Measurements from ENCODE around the gene HBZ. TPM values are rescaled to one million over a fixed set of nuclear protein-coding genes. Genes with fewer than 3 reads are reported as not detected.

HBZ gene
- total and polyA plus RNA-seq, 9 of the 15 experiments (the other 6 are each of a cell fraction or from before 2014, with no cell fraction given), result 58.0 to 610 (median 113) TPM

- BruUV-seq (replicated peaks), result no TSS peak
- peaks cover 52% of the 10 kb centered on the region for H3K79me2 ChIP-seq (ENCODE audit: control insufficient read depth, insufficient read depth, low read length)
- H3K4me3 ChIP-seq, result peak overlapping the region; percentile 55
- FAIRE-seq, result peak; percentile 54
- intact Hi-C loops (cut with micrococcal nuclease), result loop anchor here (2.0 kb wide), 1 partner anchor 35 kb away; no protein-coding TSS in a partner anchor
- H3K27ac ChIP-seq (ENCODE audit: extremely low read depth, low read depth, low read length), result peak overlapping the region; percentile 57
- ChIA-PET POLR2A (interaction anchor here (0.6 to 1.8 kb wide), 4 partner anchors 20 to 185 kb away, joined by 3 to 8 read pairs (median 5); no protein-coding TSS in a partner anchor), CTCF (ENCODE audit: low intra/inter-chr PET ratio) (no interaction called here)
- 22% methylated on average over 11 of the region's 11 CpGs for WGBS (ENCODE audit: insufficient coverage, low coverage, missing lambda C conversion rate)
- no peak overlapping the region for H2AFZ ChIP-seq (ENCODE audit: low read depth, low read length)
- H4K20me1 ChIP-seq (replicated peaks; ENCODE audit: control insufficient read depth, insufficient read depth, low read length), result 0 out of 2 replicates have a peak, but pooled peaks cover 3% of the 10 kb centered on the region
- DNase-seq (ENCODE audit: extremely low read depth in 1 of 4, low spot score in 3 of 4), result peak in 2 of 4 experiments; percentile 9 to 63
- peak overlapping the region; percentile 80 for H3K4me2 ChIP-seq (ENCODE audit: insufficient read depth, low read length)
- peaks cover 24% of the 10 kb centered on the region for H3K36me3 ChIP-seq (ENCODE audit: control insufficient read depth, insufficient read depth, low read length)
- peak overlapping the region; percentile 63 to 88 for H3K9ac ChIP-seq (ENCODE audit: insufficient read depth in 1 of 2, low read depth in 2 of 2, low read length in 2 of 2)
- peak; percentile 2; the same call in 1 of the 3 replicates for ATAC-seq
- H3K9me3 ChIP-seq (replicated peaks; ENCODE audit: control insufficient read depth, insufficient read depth, low read depth, low read length), result no peaks in the 10 kb centered on the region
- in situ Hi-C loops (cut with MboI), result no loop called here
- no peaks in the 10 kb centered on the region for H3K27me3 ChIP-seq (ENCODE audit: control insufficient read depth in 2 of 2, insufficient read depth in 2 of 2, low read length in 2 of 2)
- peaks cover 3% of the 10 kb centered on the region for H3K9me1 ChIP-seq (ENCODE audit: control insufficient read depth, insufficient read depth, low read length)
- H3K4me1 ChIP-seq (replicated peaks in 1 of 2; ENCODE audit: control insufficient read depth in 2 of 2, insufficient read depth in 2 of 2, low read length in 2 of 2), result peaks cover 30 to 62% of the 10 kb centered on the region in 2 experiments; a peak in 4 of 5 replicates
- no peak for TF ChIP-seq ZNF3 (CRISPR knock-in tag; IDR thresholded peaks at IDR 0.05)
- TF ChIP-seq HMG20A (CRISPR knock-in tag; conservative IDR thresholded peaks at IDR 0.05), result no peak
- no peak for TF ChIP-seq BCLAF1 (IDR thresholded peaks at IDR 0.05; ENCODE audit: borderline replicate concordance in 1 of 2, control insufficient read depth in 1 of 2, low read depth in 2 of 2, low read length in 1 of 2)
- TF ChIP-seq MEIS2 (IDR thresholded peaks at IDR 0.05; ENCODE audit: partially characterized antibody), result peak; percentile 86
- TF ChIP-seq SIX5 (IDR thresholded peaks at IDR 0.05; ENCODE audit: borderline replicate concordance in 1 of 2, insufficient read depth in 1 of 2, low read depth in 1 of 2, low read length in 2 of 2), result no peak
- TF ChIP-seq CHD1 (IDR thresholded peaks at IDR 0.05; ENCODE audit: low read length), result peak; percentile 82
- TF ChIP-seq SMARCC2 (IDR thresholded peaks at IDR 0.05; ENCODE audit: low read depth), result 0 out of 2 replicates have a peak, but pooled peaks have one; percentile 26
- TF ChIP-seq MYNN (IDR thresholded peaks at IDR 0.05), result no peak; the same call in 1 of the 2 replicates
- no peak for TF ChIP-seq MYNN (CRISPR knock-in tag; IDR thresholded peaks at IDR 0.05)
- peak; percentile 49; the same call in 1 of the 2 replicates for TF ChIP-seq EP300 (IDR thresholded peaks at IDR 0.05; ENCODE audit: low read length)
- no peak for TF ChIP-seq PTBP1 (IDR thresholded peaks at IDR 0.05; ENCODE audit: low read depth, low read length)
- TF ChIP-seq ZBTB8A (IDR thresholded peaks at IDR 0.05; ENCODE audit: partially characterized antibody), result no peak
- peak; percentile 33 for TF ChIP-seq CCNT2 (IDR thresholded peaks at IDR 0.05; ENCODE audit: borderline replicate concordance, extremely low read depth, insufficient read length, low read depth, low read length)
- TF ChIP-seq RBM39 (optimal IDR thresholded peaks at IDR 0.05; ENCODE audit: low read depth, low read length), result peak; percentile 78
- TF ChIP-seq POLR2H (tag; IDR thresholded peaks at IDR 0.05; ENCODE audit: low read depth), result no peak
- TF ChIP-seq CBFA2T2 (conservative IDR thresholded peaks at IDR 0.05), result peak; percentile 55
- TF ChIP-seq TARDBP (IDR thresholded peaks at IDR 0.05), result 0 out of 2 replicates have a peak, but pooled peaks have one; percentile 26
- TF ChIP-seq KDM2B (CRISPR knock-in tag; IDR thresholded peaks at IDR 0.05), result no peak
- peak; percentile 54 for TF ChIP-seq POLR2A (conservative IDR thresholded peaks at IDR 0.05)
These were observed 25.7 kb downstream of the HBZ start for GRCh38 chr16:177981-178667.
